Smooth muscle cell of the brain vasculature (primary cell): ENCODE data around the gene CTCFL.

ENCODE experiments used
- DNase-seq: peaks from one replicate; pipeline ENCODE4 v3.0.0-alpha.2; 2012; ENCODE audit warnings: low read depth, low spot score

CTCFL gene

GRCh38 chr20:57464642-57465211 is 60.2 kb downstream of the CTCFL start:
- DNase-seq, result no peak

- no peak for DNase-seq
These were observed 62.2 kb downstream of the CTCFL start for GRCh38 chr20:57462781-57463180.

DNA sequence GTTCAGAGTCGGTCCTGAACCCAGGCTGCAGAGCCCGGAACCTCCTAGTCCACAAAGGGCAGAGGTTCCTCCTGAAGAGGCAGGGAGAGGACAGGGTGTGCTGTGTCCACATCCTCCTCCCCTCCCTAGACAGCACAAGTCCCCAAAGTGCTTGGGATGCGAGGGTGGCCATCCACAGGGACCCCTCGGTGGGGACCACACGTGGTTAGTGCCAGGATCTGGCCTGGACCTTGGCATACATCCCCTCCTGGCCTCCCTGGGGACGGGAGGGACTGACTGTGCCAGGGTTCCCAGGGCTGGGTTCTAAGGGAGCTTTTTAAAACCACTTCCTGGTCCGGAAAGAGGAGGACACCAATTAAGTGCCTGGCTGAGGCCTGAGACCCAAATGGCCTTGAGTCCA is 63.2 kb downstream of the CTCFL start:
- DNase-seq, result no peak

DNA sequence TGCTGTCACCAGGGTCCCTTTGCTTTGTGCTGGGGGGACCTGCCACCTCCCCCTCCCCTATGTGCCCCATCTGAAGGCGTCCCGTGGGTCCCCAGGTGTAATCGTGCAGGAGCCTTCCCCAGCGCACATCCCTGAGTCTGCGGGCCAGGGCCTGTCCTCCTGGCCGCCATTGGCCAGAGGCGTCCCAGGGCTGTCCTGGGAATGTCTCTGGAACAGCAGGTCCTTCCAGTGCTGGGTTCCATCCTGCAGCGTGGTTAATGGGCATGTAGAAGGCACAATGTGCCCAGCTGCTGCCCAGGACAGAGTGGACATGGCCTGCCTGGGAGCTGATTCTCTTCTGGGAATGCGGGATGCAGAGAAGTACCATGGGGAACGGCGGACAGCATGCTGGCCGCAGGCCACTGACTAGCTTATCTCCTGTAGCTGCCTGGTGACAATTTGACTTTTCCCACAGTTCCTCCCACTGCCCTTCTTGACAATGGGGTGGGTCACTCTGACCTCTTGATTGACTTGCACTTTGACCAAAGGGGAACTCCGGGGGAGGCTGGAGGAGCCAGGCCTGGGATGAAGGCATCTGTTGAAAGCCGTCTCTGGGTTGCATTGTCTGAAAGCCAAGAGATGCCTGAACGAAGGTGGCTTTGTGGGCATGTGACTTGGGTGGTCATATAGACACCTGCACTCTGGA is 64.0 kb downstream of the CTCFL start:
- DNase-seq, result no peak

- no peak for DNase-seq
These were observed 65.0 kb downstream of the CTCFL start for GRCh38 chr20:57459897-57460296.

DNA sequence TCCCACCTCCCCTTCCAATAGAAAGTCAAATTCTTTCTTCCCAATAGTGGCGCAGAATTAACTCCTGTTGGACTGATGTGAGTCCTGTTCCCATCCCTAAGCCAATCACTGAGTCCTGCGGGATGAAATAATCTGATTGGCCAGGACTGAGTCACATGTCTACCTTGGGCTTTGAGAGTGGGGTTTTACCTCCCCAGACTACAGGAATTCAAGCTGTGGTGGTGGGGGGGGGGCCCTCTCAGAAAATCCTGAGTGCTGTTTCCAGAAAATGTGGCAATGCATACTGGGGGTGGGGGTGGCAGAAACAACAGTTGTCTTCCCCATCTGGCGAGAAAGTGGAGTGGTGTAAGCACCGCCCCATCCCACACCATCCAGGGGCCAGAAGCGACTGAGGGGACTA is 65.7 kb downstream of the CTCFL start:
- no peak for DNase-seq

- DNase-seq, result no peak
These were observed 66.4 kb downstream of the CTCFL start for GRCh38 chr20:57458400-57459160.

DNA sequence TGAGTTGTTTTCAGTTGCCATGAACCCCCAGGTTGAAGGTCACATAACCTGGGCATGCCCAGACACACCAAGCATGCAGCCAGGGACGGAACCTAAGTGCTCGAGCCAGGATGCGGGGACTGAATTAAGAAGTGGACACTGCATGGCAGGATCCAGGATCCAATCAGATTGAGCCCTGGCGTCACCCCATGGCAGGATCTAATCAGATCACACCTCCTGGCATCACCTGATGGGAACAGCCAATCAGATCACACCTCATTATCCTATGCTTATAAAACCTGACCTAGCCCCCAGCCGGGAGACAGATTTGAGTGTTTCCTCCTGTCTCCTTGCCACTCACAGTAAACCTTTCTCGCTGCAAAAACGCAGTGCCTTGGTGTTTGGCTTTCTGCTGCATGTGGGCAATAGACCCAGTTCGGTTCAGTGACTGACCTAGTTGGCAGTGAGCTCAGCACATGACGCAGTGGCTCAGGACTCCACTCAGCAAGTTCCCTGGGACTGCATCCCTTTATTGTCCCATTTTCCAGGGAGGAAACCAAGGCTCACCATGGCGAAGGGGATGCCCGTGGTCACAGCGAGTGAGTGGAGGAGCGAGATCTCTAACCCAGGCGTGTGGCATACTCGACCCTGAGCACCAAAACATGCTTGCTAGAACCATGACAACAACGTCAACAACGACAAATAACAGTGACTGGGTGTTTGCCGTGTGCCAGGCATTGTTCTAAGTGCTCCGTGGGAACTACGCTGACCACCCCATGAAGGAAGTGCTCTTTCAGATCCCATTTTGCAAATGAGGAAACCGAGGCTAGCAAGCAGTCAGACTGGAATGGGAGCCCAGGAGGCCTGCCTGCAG is 67.5 kb downstream of the CTCFL start:
- no peak for DNase-seq

DNA sequence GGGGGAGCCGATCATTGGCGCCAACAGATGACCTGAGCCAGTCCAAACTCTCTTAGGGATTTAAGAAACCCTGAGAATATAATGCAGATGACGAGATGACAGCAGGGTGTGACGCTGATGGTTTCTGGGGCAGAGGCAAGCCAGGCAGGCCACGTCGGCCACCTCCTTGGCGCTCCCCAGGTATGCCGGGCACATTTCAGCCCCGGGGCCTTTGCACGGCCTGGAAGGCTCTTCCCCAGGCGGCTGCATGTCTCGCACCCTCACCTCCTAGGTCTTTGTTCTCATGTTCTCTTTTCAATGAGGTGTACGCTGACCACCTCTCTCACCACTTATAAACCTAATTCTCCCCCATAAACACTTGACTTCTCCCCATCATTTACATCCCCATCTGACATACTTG is 68.8 kb downstream of the CTCFL start:
- DNase-seq, result no peak

DNA sequence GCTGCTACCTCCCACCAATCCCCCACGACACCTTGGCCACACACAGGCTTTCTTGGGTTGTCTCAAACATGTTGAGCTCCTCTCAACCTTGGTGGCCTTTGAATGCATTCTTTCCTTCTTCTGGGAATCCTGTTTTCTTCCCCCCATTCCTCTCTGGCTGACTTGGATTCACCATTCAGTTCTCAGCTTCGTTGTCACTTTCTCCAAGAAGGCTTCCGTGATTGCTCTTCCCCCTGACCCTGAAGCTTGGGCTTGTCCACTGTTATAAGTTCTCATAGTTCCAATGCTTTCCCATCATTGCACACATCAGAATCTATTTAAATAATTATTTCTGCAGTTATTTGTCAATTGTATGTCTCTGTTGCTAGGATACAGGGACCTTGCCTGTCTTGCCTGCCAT is 69.6 kb downstream of the CTCFL start:
- DNase-seq, result no peak

DNA sequence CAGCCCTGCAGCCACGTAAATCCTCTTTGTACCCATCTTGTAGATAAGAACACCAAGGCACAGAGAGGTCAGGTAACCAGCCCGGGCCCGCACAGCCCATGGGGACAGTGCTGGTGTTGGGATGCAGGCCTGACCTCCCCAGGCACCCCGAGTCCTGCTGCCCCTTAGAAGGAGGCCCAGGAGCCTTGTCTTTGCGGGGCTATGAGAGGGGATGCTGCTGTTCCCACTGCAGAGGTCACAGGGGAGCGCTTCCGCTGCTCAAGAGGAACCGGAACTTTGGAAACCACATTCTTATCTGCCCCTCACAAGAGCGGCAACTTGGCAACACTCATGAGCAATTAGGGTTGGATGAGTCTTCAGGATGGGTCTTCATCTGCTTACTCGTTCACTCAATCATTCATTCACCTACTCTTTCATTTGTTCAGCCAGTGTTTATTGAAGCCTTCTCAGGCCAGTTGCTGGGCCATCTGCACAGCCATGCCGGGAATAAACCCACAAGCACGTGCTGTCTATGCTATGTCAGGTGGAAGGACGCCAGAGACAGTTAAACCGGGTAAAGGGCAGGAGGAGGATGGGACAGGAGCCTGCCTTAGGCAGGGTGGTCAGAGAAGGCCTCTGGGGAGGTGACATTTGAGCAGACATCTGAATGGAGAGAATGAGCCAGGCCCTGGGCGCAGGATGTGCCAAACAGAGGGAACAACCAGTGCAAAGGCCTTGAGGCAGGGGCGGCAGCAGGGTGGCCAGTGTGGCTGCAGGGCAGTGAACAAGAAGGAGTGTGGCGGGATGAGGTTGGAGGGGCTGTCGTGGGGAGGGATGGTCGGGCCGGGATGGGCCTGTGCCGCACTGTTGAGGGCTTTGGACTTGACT is 72.9 kb downstream of the CTCFL start:
- no peak for DNase-seq

GRCh38 chr20:57451431-57451794 is 73.5 kb downstream of the CTCFL start:
- no peak for DNase-seq

- no peak for DNase-seq
These were observed 74.0 kb downstream of the CTCFL start for GRCh38 chr20:57450931-57451330.

- DNase-seq, result no peak
These were observed 74.5 kb downstream of the CTCFL start for GRCh38 chr20:57450419-57450818.

DNA sequence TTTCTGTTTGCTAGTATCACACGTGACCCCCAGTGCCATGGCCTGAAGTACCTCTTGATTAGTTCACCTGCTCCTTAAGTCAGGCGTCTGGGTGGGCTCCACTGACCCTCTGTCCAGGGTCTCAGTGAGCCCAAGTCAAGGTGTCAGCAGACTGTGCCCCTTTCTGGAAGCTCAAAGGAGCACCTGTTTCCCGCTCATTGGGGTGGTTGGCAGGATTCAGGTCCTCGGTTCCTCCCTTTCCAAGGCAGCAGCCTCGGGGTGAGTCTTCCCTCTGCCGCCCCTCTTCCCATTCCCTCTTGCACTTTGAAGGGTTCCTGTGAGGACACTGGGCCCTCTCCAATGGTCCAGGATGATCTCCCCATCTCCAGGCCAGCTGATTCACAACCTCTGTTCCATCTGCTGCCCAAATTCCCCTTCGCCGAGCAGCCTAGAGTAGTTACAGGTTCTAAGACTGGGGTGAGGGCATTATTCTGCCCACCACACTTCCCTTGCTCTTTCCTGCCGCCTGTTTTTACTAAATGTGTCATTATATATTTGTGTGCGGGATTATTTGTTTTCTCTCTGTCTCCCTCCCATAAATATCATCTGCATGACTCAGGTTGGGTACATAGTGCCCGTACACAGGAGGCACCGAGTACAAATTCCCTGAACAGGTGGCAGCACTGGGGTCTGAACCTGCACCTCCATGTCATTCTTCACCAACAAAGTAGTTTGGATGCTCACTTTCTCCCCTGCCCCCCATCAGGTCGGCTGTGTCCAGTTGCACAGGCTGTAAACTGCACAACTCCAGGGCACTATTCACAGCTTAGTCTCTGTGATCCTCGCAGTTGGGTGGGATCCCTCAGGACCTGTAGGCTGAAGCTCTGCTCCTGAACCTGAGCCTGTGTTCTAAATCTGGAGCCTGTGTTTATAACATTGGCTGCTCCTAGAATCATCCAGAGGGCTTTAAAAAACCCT is 75.3 kb downstream of the CTCFL start:
- DNase-seq, result no peak

GRCh38 chr20:57448764-57449354 is 76.1 kb downstream of the CTCFL start:
- DNase-seq, result no peak
